ENCODE data around the gene IPO11.

IPO11 gene

GRCh38 chr5:62547945-62548630 lies 135.5 kb downstream of the IPO11 start:
- no peak for TF ChIP-seq CTCF (IDR thresholded peaks at IDR 0.05; ENCODE audit: low read depth, low read length, missing control alignments)
- H3K4me3 ChIP-seq (ENCODE audit: low read depth, low read length), result no peak overlapping the region
- no peak for DNase-seq (ENCODE audit: low read depth)

DNA sequence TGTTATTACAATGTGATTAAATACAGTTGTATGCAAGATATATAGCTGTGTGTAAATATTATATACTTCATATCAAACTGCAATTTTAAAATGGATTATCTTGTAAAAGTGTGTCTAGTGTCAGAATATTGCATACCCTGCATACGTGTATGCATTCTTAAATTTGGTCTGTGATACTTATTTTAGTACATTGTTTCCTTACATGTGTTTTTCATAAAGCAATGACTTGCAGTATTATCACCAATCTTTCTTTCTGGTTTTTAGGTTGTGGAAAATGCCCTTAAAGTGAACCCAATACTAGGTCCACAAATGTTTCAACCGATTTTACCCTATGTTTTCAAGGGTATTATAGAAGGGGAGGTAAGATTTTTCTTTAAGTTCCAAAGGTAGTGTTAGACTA lies 137.5 kb downstream of the IPO11 start:
- no peak for TF ChIP-seq CTCF (IDR thresholded peaks at IDR 0.05; ENCODE audit: low read depth, low read length, missing control alignments)
- H3K4me3 ChIP-seq (ENCODE audit: low read depth, low read length), result no peak overlapping the region
- no peak for DNase-seq (ENCODE audit: low read depth)

GRCh38 chr5:62555930-62556329 lies 143.4 kb downstream of the IPO11 start:
- no peak for DNase-seq (ENCODE audit: low read depth)

DNA sequence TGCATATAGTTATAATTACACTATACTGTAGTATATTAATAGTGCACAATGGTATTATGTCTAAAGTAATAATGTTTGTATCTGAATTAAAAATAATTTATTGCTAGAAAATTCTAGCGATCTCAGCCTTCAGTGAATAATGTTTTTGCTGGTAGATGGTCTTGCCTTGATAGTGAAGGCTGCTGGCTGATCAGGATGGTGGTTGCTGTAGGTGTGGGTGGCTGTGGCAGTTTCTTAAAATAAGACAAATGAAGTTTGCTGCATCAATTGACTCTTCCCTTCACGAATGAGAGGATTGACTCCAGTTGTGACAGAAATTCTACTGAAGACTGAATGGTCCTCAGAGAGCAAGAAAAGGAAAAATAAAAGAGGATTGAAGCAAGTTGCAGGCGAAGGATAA lies 146.4 kb downstream of the IPO11 start:
- H3K4me3 ChIP-seq (ENCODE audit: low read depth, low read length), result no peak overlapping the region
- no peak for TF ChIP-seq CTCF (IDR thresholded peaks at IDR 0.05; ENCODE audit: low read depth, low read length, missing control alignments)
- DNase-seq (ENCODE audit: low read depth), result no peak

More at GRCh38 chr5:62555930-62556329, 143.4 kb downstream of the IPO11 start:
- H3K4me3 ChIP-seq (ENCODE audit: low read depth, low read length), result no peak overlapping the region
- no peak for TF ChIP-seq CTCF (IDR thresholded peaks at IDR 0.05; ENCODE audit: low read depth, low read length, missing control alignments)

DNA sequence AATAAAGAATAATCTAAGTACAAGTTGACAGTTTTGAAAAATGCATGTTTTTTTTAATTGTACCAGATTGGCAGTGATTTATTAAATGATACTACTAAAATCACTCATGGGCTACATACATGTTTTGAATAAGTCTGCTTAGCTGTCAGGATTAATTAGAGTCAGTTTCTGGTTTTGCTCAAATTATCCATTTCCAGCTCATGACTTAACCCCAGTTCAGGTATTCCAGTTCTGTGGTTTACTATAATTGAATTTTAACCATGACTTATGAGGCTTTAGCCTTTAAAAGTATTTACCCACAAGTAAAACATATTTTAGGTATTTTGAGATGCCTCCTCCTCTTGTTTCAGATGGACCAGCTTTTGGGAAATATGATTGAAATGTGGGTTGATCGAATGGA lies 148.2 kb downstream of the IPO11 start:
- H3K4me3 ChIP-seq (ENCODE audit: low read depth, low read length), result no peak overlapping the region
- TF ChIP-seq CTCF (IDR thresholded peaks at IDR 0.05; ENCODE audit: low read depth, low read length, missing control alignments), result no peak
- no peak for DNase-seq (ENCODE audit: low read depth)

DNA sequence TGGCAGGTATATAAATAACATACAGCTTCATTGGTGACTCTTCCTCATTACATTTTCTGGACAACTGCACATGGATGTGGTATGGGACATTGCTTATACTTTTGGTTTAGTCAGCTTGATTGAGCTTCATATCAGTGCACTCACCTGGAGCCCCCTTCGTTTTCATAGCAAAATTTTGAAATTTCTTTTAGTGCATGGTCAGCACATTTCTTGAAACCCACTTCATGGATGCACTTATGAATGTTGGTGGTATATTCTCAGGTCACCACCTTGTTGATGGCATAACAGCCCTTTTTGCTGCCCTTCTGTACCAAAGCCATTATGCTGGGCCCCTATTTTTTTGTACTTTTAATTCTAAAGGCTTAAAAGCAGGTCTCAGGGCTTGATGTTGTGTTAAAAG lies 149.3 kb downstream of the IPO11 start:
- no peak for DNase-seq (ENCODE audit: low read depth)
- H3K4me3 ChIP-seq (ENCODE audit: low read depth, low read length), result no peak overlapping the region
- no peak for TF ChIP-seq CTCF (IDR thresholded peaks at IDR 0.05; ENCODE audit: low read depth, low read length, missing control alignments)

DNA sequence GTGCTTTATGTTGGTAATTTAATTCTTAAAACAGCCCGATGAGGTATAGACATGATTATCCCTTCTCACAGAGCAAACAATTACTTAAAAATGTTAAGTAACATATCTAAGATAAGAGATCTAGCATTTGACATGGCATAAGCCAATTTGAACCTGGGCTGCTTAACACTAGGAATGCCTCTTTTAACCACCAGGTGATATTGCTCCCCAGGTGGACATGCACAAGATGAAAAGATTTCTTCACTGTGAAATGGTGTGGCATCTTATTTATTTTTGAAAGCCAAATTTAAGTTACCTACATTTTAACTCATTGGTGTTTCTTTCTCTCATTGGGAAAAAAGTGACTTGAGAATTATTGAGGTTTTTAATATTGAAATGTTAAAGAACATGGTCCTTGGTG lies 150.3 kb downstream of the IPO11 start:
- H3K4me3 ChIP-seq (ENCODE audit: low read depth, low read length), result no peak overlapping the region
- no peak for TF ChIP-seq CTCF (IDR thresholded peaks at IDR 0.05; ENCODE audit: low read depth, low read length, missing control alignments)
- no peak for DNase-seq (ENCODE audit: low read depth)

Measured in GM12864 (cell line).